HCT116 (cell line): ENCODE measurements around the gene TNRC18. TPM values are rescaled to one million over a fixed set of nuclear protein-coding genes. Genes with fewer than 3 reads are reported as not detected.

ENCODE experiments used
- ATAC-seq: fragments of 200-7000 bp; cut with Tn5 transposase; 2 replicates; pipeline ENCODE4 v1.9.1; 2020; ENCODE audit warnings: mild to moderate bottlenecking, moderate library complexity
- BruUV-seq: library from RNA; stranded (reverse); fragments of 400-500 nt; replicated peaks from 2 replicates; lab custom pipeline; 2021; lab: Mats Ljungman, UMichigan
- CTCF ChIA-PET: fragments of 300-600 bp; sonication (Branson Sonifier 250); formaldehyde crosslinking; loops from one replicate; lab custom pipeline; 2021; ENCODE audit warnings: antibody characterized with exemption; lab: Charles Lee
- POLR2A ChIA-PET: fragments of 300-600, 350-600 bp; sonication (Branson Sonifier 250); formaldehyde crosslinking; loops from one replicate; lab custom pipeline; 2021; ENCODE audit warnings: antibody characterized with exemption; lab: Charles Lee
- RAD21 ChIA-PET, 2 experiments: fragments of 300-600 bp; sonication (Branson Sonifier 250); formaldehyde crosslinking; loops; one replicate each; lab custom pipeline; 2023; ENCODE audit warnings: low total read pairs in 2 of 2; ENCODE audit not compliant: uncharacterized antibody in 2 of 2, unreplicated experiment in 2 of 2, low non-redundant PET in 1 of 2; lab: Charles Lee
- DNase-seq: peaks from one replicate; pipeline ENCODE4 v3.0.0-alpha.2; 2010; ENCODE audit warnings: low read depth, low spot score
- H2AFZ ChIP-seq: fragments of 200-600 bp; shearing (Covaris generic), sonication (generic); 2 replicates; pipeline ENCODE4 v1.6.1; 2017; ENCODE audit warnings: low read depth, mixed run types, mixed read lengths, antibody characterized with exemption, low read length; ENCODE audit not compliant: poor library complexity, severe bottlenecking
- H3K27ac ChIP-seq: 2 replicates; pipeline ENCODE4 v1.5.1; 2012; ENCODE audit warnings: low read depth, low read length
- H3K27me3 ChIP-seq: fragments of 200-600 bp; sonication (generic); 2 replicates; pipeline ENCODE4 v1.6.1; 2016; ENCODE audit warnings: mixed run types, low read length, mixed read lengths; ENCODE audit not compliant: insufficient read depth
- H3K36me3 ChIP-seq, 2 experiments: fragments of 200-500 bp in 1 of 2; fragments of 200-600 bp in 1 of 2; sonication (Bioruptor generic) in 1 of 2; sonication (generic) in 1 of 2; 2 replicates each; pipeline versions ENCODE4 v1.5.1 to v1.6.1; 2014 to 2016; ENCODE audit warnings: low read length in 2 of 2, inconsistent platforms in 1 of 2, mixed read lengths in 1 of 2, mixed run types in 1 of 2; ENCODE audit not compliant: insufficient read depth in 2 of 2, control insufficient read depth in 1 of 2
- H3K4me1 ChIP-seq, 2 experiments: fragments of 200-600 bp in 1 of 2; sonication (generic) in 1 of 2; 2 replicates each; pipeline versions ENCODE4 v1.5.1 to v1.6.1; 2012 to 2017; ENCODE audit warnings: low read length in 2 of 2, inconsistent platforms in 1 of 2, mild to moderate bottlenecking in 1 of 2, mixed read lengths in 1 of 2, mixed run types in 1 of 2, moderate library complexity in 1 of 2; ENCODE audit not compliant: insufficient read depth in 2 of 2, control insufficient read depth in 1 of 2
- H3K4me2 ChIP-seq: fragments of 200-600 bp; sonication (generic); 2 replicates; pipeline ENCODE4 v1.6.1; 2017; ENCODE audit warnings: mixed run types, low read length, mixed read lengths
- H3K4me3 ChIP-seq, 2 experiments: fragments of 200-600 bp in 1 of 2; sonication (generic) in 1 of 2; replicated peaks in 1 of 2; 2 replicates each; pipeline ENCODE4 v1.5.1; 2011 to 2016; ENCODE audit warnings: low read length in 2 of 2, control low read depth in 1 of 2, low read depth in 1 of 2, mild to moderate bottlenecking in 1 of 2, mixed read lengths in 1 of 2, mixed run types in 1 of 2
- H3K79me2 ChIP-seq: fragments of 200-600 bp; sonication (generic); 2 replicates; pipeline ENCODE4 v1.6.1; 2017; ENCODE audit warnings: mild to moderate bottlenecking, mixed run types, low read length, moderate library complexity, mixed read lengths; ENCODE audit not compliant: insufficient read depth
- H3K9ac ChIP-seq: fragments of 200-600 bp; sonication (generic); 2 replicates; pipeline ENCODE4 v1.6.1; 2016; ENCODE audit warnings: low read length, mixed read lengths
- H3K9me2 ChIP-seq: fragments of 200-600 bp; sonication (generic), shearing (Covaris generic); 2 replicates; pipeline ENCODE4 v1.6.1; 2017; ENCODE audit warnings: mixed run types, mild to moderate bottlenecking, moderate library complexity; ENCODE audit not compliant: insufficient read depth
- H3K9me3 ChIP-seq, 2 experiments: fragments of 200-500 bp in 1 of 2; fragments of 200-600 bp in 1 of 2; sonication (Bioruptor generic) in 1 of 2; sonication (generic) in 1 of 2; 2 replicates each; pipeline ENCODE4 v1.6.1; 2014 to 2017; ENCODE audit warnings: low read length in 2 of 2, mixed read lengths in 2 of 2, inconsistent platforms in 1 of 2, low read depth in 1 of 2, mild to moderate bottlenecking in 1 of 2, mixed run types in 1 of 2, moderate library complexity in 1 of 2; ENCODE audit not compliant: control insufficient read depth in 1 of 2, insufficient read depth in 1 of 2
- H4K20me1 ChIP-seq: fragments of 200-600 bp; sonication (generic), shearing (Covaris generic); 2 replicates; pipeline ENCODE4 v1.6.1; 2017; ENCODE audit warnings: mixed run types, mild to moderate bottlenecking, moderate library complexity; ENCODE audit not compliant: insufficient read depth
- EZH2phosphoT487 ChIP-seq: fragments of 200-600 bp; IDR thresholded peaks from 2 replicates; pipeline ENCODE4 v1.6.1; 2018; ENCODE audit warnings: antibody characterized with exemption, borderline replicate concordance
- POLR2A ChIP-seq: IDR thresholded peaks from 2 replicates; pipeline ENCODE4 v1.7.0; 2011; ENCODE audit warnings: borderline replicate concordance; ENCODE audit not compliant: insufficient read depth, insufficient read length; ENCODE audit errors: extremely low read depth
- POLR2AphosphoS5 ChIP-seq: IDR thresholded peaks from 2 replicates; pipeline ENCODE4 v1.6.1; 2011; ENCODE audit warnings: mild to moderate bottlenecking, low read depth, low read length, moderate library complexity
- REST ChIP-seq: IDR thresholded peaks from 2 replicates; pipeline ENCODE4 v1.6.1; 2012; ENCODE audit warnings: low read depth
- SIN3A ChIP-seq: IDR thresholded peaks from 2 replicates; pipeline ENCODE4 v1.6.1; 2012; ENCODE audit warnings: low read depth
- TCF7L2 ChIP-seq: IDR thresholded peaks from 2 replicates; pipeline ENCODE4 v1.7.0; 2011; ENCODE audit warnings: borderline replicate concordance, inconsistent platforms; ENCODE audit not compliant: insufficient read depth, insufficient read length; ENCODE audit errors: extremely low read depth
- YY1 ChIP-seq: IDR thresholded peaks from 2 replicates; pipeline ENCODE4 v1.6.1; 2011; ENCODE audit warnings: low read length, low read depth, moderate library complexity, mild to moderate bottlenecking; ENCODE audit not compliant: insufficient replicate concordance; ENCODE audit errors: extremely low read depth
- ZFX ChIP-seq: fragments of 450-650 bp; IDR thresholded peaks from 2 replicates; pipeline ENCODE4 v1.6.1; 2017
- ZNF274 ChIP-seq: fragments of 200-500 bp; sonication (Bioruptor generic); IDR thresholded peaks from 2 replicates; pipeline ENCODE4 v1.6.1; 2014; ENCODE audit warnings: mild to moderate bottlenecking, low read depth, low read length, inconsistent platforms
- intact Hi-C: fragments of 100-400 bp; cut with micrococcal nuclease; formaldehyde crosslinking; loops from 2 replicates; pipeline ENCODE4 v1.10.0; 2022
- total RNA-seq: library from RNA; stranded (reverse); gene quantifications from one replicate; pipeline ENCODE4 v1.2.1, GENCODE V29; 2021; ENCODE audit not compliant: unreplicated experiment

TNRC18 gene
- total RNA-seq, 1 experiment from 2014 or later: 101 TPM

GRCh38 chr7:5349437-5350173 is 74.0 kb downstream of the TNRC18 start:
- Histone ChIP-seq H2AFZ (no peak overlapping the region), H3K9me3 (no peaks in the 10 kb centered on the region), H3K27ac (no peak overlapping the region), H3K4me1 (no peaks in the 10 kb centered on the region), H3K36me3 (peaks cover 3 to 20% of the 10 kb centered on the region in 2 experiments; a peak in 2 of 4 replicates), H3K4me3 (no peak overlapping the region), H3K4me2 (no peak overlapping the region), H3K9me2 (no peaks in the 10 kb centered on the region), H3K9ac (no peak overlapping the region), H3K27me3 (no peaks in the 10 kb centered on the region), H3K79me2 (peaks cover 24% of the 10 kb centered on the region), H4K20me1 (no peaks in the 10 kb centered on the region)
- TF ChIP-seq POLR2AphosphoS5: 0 out of 2 replicates have a peak, but pooled peaks have one; percentile 2
- TF ChIP-seq REST: no peak
- TF ChIP-seq EZH2phosphoT487: no peak
- CTCF ChIA-PET: no interaction called here
- POLR2A ChIA-PET: no interaction called here
- no TSS peak for BruUV-seq
- RAD21 ChIA-PET: no interaction called here
- intact Hi-C loops: no loop called here
- no peak for DNase-seq
- ATAC-seq: no peak

- no TSS peak for BruUV-seq
- RAD21 ChIA-PET: no interaction called here
- no peaks in the 10 kb centered on the region for H3K27me3 ChIP-seq
- ATAC-seq (no peak), DNase-seq (no peak)
- no peaks in the 10 kb centered on the region for H3K9me2 ChIP-seq
- no peaks in the 10 kb centered on the region for H3K4me1 ChIP-seq
- H3K36me3 ChIP-seq: peaks cover 4 to 24% of the 10 kb centered on the region in 2 experiments; a peak in 3 of 4 replicates
- intact Hi-C loops: no loop called here
- POLR2A ChIA-PET: no interaction called here
- CTCF ChIA-PET: no interaction called here
- H3K4me3 ChIP-seq: no peak overlapping the region
- no peak overlapping the region for H3K4me2 ChIP-seq
- no peak overlapping the region for H2AFZ ChIP-seq
- H3K9ac ChIP-seq: no peak overlapping the region
- no peak overlapping the region for H3K27ac ChIP-seq
- no peaks in the 10 kb centered on the region for H4K20me1 ChIP-seq
- no peaks in the 10 kb centered on the region for H3K9me3 ChIP-seq
- peaks cover 18% of the 10 kb centered on the region for H3K79me2 ChIP-seq
- TF ChIP-seq EZH2phosphoT487: no peak
- TF ChIP-seq ZNF274: no peak
- no peak for TF ChIP-seq YY1
- no peak for TF ChIP-seq POLR2A
- TF ChIP-seq TCF7L2: no peak
- TF ChIP-seq SIN3A: no peak
- TF ChIP-seq REST: no peak
- no peak for TF ChIP-seq POLR2AphosphoS5
- no peak for TF ChIP-seq ZFX
Measured at GRCh38 chr7:5349005-5349380, 74.6 kb downstream of the TNRC18 start.
